HG03460 (cell line): ENCODE results near the gene MCOLN3.

Experiments used
- ATAC-seq: cut with Tn5 transposase; IDR thresholded peaks from one replicate; pipeline ENCODE4 v1.9.1; 2021; ENCODE audit not compliant: unreplicated experiment

Gene MCOLN3, protein sequence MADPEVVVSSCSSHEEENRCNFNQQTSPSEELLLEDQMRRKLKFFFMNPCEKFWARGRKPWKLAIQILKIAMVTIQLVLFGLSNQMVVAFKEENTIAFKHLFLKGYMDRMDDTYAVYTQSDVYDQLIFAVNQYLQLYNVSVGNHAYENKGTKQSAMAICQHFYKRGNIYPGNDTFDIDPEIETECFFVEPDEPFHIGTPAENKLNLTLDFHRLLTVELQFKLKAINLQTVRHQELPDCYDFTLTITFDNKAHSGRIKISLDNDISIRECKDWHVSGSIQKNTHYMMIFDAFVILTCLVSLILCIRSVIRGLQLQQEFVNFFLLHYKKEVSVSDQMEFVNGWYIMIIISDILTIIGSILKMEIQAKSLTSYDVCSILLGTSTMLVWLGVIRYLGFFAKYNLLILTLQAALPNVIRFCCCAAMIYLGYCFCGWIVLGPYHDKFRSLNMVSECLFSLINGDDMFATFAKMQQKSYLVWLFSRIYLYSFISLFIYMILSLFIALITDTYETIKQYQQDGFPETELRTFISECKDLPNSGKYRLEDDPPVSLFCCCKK

DNA sequence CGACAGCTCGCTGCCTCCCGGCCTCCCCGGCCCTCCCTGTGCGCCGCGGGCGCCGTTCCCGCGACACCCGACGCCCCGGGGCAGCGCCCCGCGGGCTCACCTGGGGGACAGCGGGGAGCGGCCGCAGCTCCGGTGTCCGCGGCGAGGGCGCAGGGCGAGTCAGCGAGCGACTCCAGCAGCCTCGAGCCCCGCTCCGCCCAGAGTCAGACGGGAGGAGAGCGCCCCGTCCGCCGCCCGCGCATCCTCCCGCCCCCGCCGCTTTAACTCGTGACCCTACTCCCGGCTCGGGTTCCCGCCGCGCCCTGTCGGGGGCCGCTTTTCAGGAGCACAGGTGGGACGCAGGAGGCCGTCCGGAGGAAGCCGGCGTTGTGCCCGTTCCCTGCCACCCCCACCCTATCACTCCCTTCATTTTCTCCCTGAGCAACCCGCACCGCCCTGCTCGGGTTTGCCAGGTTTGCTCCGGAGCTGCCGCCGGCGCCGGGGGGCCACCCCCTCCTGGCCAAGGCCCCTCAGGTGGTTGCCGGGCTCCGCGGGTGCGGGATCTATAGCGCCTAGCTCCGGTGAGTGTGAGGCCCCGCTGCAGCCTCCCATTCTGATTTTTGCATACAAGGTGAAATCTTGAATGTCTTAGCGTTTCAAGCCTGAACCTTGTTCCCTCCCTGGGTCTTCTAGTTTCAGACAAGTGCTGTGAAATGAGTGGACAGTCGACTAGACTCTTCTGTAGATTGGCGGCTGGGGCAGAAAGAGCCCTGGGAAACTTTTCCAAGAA is at the start of gene MCOLN3:
MCOLN3 (minus strand) TSS at position 205 of the 769 bp plus-strand sequence. CDS start 3,140 bp downstream, outside the sequence.
- peak; percentile 56 for ATAC-seq

DNA sequence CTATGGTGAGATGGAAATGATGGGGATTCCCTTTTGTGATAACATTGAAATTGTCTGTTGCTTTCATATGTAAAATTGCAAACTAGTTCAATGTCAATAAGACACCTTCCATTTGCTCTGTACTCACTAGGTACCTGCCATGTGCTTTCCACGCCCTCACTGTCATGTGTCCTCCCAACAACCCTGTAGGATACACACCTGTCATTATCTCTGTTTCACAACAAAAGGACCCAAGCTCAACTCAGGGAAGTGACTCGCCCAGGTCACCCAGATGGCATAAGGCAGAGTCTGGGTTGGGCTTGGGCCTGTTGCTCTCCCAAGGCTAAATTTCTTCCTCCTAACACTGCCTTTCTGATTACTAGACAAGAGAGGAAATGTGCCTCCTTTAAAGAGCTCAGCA is 45.3 kb upstream of the MCOLN3 start:
- ATAC-seq = no peak

- ATAC-seq = no peak
Measured at GRCh38 chr1:85091671-85092280, 43.5 kb upstream of the MCOLN3 start.

DNA sequence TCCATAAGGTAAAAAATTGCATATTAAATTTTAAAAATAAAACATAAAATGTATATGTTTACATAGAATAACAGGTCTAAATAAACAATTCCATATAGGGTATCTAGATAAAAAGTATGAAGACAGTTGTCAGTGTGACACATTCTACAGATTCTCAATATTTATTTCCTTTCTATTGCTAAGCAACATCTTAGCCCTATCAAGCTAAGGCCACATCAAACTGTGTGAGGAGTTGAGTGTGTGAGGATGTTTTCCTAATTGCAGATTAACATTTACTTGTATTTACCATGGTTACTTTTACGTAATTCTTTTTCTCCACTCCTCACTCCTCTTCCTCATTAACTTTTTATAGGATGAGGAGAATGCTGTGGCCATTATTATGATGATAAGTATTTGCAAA is 41.9 kb upstream of the MCOLN3 start:
- ATAC-seq = no peak

GRCh38 chr1:85089203-85089602 is 40.9 kb upstream of the MCOLN3 start:
- ATAC-seq = no peak

DNA sequence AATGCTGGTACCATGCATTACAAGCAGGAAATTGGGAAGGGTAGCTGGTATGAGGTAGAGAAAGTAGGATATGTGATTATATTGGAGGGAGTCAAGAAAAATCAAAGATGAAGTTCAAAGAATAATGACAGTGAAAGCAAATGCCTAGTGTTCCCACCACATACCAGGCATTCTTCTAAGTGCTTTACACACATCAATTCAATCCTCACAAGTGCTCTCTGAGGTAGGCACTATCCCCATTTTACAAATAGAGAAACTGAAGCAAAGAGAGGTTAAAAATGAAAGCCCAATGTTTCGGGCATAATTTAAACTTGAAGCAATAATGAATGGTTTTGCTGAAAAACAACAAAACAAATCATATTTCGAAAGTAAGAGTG is 40.1 kb upstream of the MCOLN3 start:
- no peak for ATAC-seq

- ATAC-seq = no peak
Measured at GRCh38 chr1:85087659-85088407, 39.5 kb upstream of the MCOLN3 start.

DNA sequence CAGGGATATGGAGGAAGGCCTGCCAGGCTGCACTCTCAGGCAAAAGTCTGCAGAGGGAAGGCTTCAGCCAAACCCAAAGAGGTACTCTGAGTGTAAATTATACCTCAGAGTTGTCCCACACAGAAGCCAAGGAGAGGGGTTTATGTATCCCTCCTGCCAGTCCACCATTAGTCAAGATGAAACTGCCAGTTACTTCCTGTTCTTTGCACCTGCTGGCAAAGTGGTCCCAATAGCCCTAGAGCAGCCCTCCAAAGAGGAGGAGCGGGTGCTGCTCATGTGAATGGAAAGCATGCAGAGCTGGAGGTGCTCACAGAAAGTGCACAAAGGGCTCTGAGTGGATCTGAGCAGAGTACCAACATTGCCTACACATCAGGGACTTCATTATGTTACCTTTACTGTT is 37.1 kb upstream of the MCOLN3 start:
- no peak for ATAC-seq

GRCh38 chr1:85078903-85079302 is 30.6 kb upstream of the MCOLN3 start:
- no peak for ATAC-seq

GRCh38 chr1:85074365-85074964 is 26.2 kb upstream of the MCOLN3 start:
- ATAC-seq = no peak

DNA sequence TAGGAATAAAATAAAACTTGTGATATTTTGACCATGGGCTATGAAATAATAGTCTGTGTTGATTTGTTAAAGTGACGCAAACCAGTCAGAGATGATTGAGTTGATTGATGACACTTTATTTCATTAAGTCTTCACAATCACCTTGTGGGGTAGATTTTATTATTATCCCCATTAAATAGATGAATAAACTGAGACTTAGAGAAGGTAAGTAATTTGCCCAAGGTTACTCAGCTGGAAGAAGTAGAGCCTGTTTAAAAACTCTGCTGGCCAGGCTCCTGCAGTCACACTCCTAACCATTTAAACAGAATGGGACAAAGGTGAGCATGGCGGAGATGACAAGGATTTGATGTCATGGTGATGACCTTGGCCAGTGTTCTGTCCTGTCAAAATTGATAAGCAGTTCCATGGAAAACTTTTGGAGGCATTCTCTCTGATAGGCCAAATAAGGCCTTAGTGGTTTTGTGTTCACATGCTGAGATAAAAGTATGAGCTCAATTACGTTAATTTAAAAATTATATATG is 22.7 kb upstream of the MCOLN3 start:
- ATAC-seq = no peak

GRCh38 chr1:85068846-85069245 is 20.5 kb upstream of the MCOLN3 start:
- no peak for ATAC-seq

DNA sequence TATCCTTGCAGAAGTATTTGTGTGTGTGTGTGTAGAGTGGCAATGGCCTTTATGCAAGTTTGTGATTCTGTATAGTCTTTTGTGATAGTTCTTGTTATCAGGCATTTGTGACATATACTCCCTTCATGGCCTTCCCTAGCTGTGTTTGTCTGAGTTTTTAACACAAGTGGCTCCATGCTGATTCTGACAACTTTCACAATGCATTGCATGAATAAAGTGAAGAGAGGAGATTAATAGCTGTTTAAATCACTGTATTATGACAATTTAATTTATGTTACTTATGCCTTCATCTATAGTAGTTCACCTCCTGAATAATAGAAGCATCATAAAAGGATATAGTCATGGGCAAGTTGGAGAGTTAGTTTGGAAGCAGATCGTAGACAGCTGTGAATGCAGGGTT is 17.2 kb upstream of the MCOLN3 start:
- no peak for ATAC-seq

GRCh38 chr1:85062425-85063026 is 14.2 kb upstream of the MCOLN3 start:
- ATAC-seq = no peak

DNA sequence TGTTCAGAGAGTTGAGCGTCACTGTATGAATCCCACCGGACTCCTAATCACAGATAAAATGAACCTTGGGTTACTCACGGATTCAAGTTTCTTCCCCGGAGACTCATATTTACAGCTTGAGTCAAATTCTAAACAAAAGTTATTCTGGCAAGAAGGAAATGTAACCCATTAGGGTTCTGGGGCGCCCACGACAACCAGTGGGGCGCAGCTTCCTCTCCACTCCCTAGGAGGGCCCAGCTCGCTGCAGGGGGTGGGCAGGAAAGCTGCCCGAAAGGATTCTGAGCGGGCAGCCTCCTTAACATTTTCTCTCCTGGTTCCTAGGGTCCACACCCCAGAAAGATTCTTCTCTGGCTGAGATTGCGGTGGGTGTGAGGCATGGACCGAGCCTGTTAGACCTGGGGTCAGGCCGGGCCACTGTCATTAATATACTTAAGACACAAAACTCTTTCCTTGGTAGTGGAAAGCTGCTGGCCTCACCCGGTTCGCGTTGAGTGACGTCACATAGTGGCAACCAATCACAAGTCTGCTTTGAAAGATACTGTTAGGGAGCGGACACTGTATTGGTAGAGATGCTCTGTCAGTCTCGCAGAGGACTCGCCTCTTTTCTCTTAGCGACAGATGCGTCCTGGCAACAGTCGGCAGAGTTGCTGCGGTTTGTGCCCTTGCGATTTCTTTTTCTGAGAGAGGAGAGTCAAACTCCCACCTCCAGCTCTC is 13.6 kb upstream of the MCOLN3 start:
- ATAC-seq = peak; percentile 100

GRCh38 chr1:85060038-85060437 is 11.7 kb upstream of the MCOLN3 start:
- ATAC-seq = no peak

GRCh38 chr1:85059563-85059962 is 11.3 kb upstream of the MCOLN3 start:
- no peak for ATAC-seq

DNA sequence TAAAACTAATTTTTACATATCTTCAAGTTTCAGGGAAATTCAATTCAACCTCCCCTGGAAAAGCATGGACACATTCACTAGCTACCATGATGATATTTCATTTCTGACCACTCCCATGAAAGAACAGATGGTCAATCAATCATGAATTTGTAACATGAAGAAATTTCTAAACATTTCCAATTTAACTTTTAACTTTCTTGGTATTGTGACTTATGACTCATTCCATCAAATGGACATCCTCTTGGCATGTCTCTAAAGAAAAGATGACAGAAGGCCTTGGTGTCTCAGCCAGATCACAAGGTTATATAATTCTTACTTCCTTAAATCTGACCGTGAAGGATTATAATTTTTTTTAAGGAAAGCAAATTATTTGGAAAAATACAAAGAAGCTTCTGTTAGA is 10.5 kb upstream of the MCOLN3 start:
- ATAC-seq = no peak

DNA sequence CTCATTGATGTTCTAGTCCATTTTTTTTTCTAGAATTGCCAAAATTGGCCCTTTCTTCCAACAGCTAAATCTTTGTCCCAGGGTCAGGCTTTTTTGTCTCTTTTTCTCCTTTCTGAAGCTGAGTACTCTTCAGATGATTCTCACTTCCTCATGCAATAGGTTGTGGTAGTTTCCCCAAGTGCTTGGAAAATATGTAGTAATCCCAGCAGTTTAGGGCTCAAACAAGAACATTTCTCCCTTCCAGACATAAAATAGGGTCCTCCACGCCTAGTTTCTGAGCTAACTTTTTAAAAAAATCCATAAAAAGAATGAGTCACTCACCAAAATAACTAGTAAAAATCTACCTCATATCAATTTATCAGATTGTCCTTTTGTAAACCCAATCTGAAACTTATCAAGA is 10.0 kb upstream of the MCOLN3 start:
- ATAC-seq = no peak
